ENCODE data around the gene AOC1. TPM values are rescaled to one million over a fixed set of nuclear protein-coding genes. Genes with fewer than 3 reads are reported as not detected.
"Not testable (repeated sequence)": the region's sequence is repeated elsewhere in the genome, so short reads cannot be mapped to it uniquely, and the experiment has no call there.

AOC1 gene
- not detected in 2 replicates for total RNA-seq

DNA sequence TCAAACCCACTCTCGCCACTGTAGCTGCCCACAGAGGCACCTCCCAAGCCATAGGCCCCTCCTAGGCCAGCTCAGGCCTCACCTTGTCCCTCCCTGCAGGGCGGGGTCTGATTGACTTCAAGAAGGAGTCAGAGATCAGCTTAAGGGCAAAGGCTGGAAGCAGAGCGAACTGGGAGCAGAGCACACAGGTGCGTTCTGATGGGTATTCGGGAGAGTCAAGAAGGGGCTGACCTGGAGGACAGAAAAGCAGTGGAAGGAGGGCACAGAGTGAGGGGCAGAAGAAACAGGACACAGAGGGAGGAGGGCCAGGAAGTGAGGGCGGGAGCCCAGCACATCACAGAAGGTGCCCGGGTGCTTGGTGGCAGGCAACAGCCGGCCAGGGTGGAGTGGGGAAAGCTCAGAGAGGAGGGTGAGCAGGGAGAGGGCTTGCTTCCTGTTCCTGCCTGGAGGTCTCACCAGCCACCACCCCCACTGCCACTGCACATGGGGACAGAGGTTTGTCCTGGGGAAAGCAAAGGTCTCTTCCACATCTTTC, at the start of gene AOC1:
Gene AOC1, plus strand, starts transcription at position 147 of the 535 bp plus-strand sequence. CDS start 3,954 bp downstream, outside the sequence.
- no peak within 1 kb of the TSS for H3K4me3 Mint-ChIP-seq
- no peak for DNase-seq (ENCODE audit: low spot score)
- H3K4me1 Mint-ChIP-seq (ENCODE audit: low read depth): no peaks in the 10 kb centered on the region
- intact Hi-C loops (cut with micrococcal nuclease): no loop called here
- H3K36me3 Mint-ChIP-seq (ENCODE audit: low read depth): no peaks in the 10 kb centered on the region
- H3K27me3 Mint-ChIP-seq (ENCODE audit: insufficient read depth): peaks cover 13% of the 10 kb centered on the region
- H3K9me3 Mint-ChIP-seq: no peaks in the 10 kb centered on the region
- no peak within 1 kb of the TSS for H3K27ac Mint-ChIP-seq

DNA sequence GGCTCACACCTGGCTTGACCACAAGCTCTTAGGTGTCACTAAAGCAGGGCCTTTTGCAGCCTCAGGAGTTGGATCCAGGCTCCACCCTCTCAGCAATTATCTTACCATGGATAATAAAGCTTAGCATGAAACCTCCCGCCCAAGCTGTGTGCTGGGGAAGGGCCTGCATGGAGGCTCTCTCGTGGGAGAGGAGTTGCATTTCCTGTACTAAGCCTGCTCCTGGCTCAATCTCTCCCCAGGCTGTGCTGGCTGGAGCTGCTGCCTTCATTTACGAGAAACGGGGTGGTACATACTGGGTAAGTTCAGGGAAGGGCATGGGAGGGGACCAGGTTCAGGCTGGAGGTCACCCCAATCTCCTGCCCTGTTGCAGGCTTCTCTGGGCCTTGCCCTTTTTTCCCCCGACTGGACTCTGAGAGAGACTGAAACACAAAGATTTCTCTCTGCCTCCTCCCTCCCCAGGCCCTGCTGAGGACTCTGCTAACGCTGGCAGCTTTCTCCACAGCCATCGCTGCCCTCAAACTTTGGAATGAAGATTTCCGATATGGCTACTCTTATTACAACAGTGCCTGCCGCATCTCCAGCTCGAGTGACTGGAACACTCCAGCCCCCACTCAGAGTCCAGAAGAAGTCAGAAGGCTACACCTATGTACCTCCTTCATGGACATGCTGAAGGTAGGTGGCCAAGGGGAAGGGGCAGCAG, 49.0 kb upstream of the AOC1 start:
- no peak overlapping the region for H3K27ac Mint-ChIP-seq
- peaks cover 4% of the 10 kb centered on the region for H3K9me3 Mint-ChIP-seq
- H3K4me3 Mint-ChIP-seq: no peak overlapping the region
- H3K4me1 Mint-ChIP-seq (ENCODE audit: low read depth): no peaks in the 10 kb centered on the region
- H3K36me3 Mint-ChIP-seq (ENCODE audit: low read depth): no peaks in the 10 kb centered on the region
- intact Hi-C loops (cut with micrococcal nuclease): no loop called here
- DNase-seq (ENCODE audit: low spot score): no peak
- peaks cover 39% of the 10 kb centered on the region for H3K27me3 Mint-ChIP-seq (ENCODE audit: insufficient read depth)

DNA sequence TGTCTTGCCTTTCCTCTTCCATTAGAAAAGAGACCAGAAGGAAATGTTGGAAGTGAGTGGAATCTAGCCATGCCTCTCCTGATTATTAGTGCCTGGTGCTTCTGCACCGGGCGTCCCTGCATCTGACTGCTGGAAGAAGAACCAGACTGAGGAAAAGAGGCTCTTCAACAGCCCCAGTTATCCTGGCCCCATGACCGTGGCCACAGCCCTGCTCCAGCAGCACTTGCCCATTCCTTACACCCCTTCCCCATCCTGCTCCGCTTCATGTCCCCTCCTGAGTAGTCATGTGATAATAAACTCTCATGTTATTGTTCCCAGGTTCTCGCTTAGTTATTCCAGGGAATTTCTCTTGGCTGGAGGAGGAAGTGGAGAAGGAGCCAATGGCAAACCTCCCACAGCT, 47.5 kb upstream of the AOC1 start:
- H3K4me1 Mint-ChIP-seq (ENCODE audit: low read depth): no peaks in the 10 kb centered on the region
- DNase-seq (ENCODE audit: low spot score): no peak
- intact Hi-C loops (cut with micrococcal nuclease): no loop called here
- peaks cover 4% of the 10 kb centered on the region for H3K9me3 Mint-ChIP-seq
- no peak overlapping the region for H3K4me3 Mint-ChIP-seq
- H3K27ac Mint-ChIP-seq: no peak overlapping the region
- H3K27me3 Mint-ChIP-seq (ENCODE audit: insufficient read depth): peaks cover 29% of the 10 kb centered on the region
- no peaks in the 10 kb centered on the region for H3K36me3 Mint-ChIP-seq (ENCODE audit: low read depth)

GRCh38 chr7:150805864-150806263, 46.5 kb upstream of the AOC1 start:
- no peak overlapping the region for H3K4me3 Mint-ChIP-seq
- no peak overlapping the region for H3K27ac Mint-ChIP-seq
- peaks cover 35% of the 10 kb centered on the region for H3K27me3 Mint-ChIP-seq (ENCODE audit: insufficient read depth)
- intact Hi-C loops (cut with micrococcal nuclease): no loop called here
- no peaks in the 10 kb centered on the region for H3K4me1 Mint-ChIP-seq (ENCODE audit: low read depth)
- H3K9me3 Mint-ChIP-seq: peaks cover 4% of the 10 kb centered on the region
- H3K36me3 Mint-ChIP-seq (ENCODE audit: low read depth): no peaks in the 10 kb centered on the region
- DNase-seq (ENCODE audit: low spot score): no peak

GRCh38 chr7:150806454-150806853, 45.9 kb upstream of the AOC1 start:
- Mint-ChIP-seq H3K36me3 (ENCODE audit: low read depth) (no peaks in the 10 kb centered on the region), H3K27ac (no peak overlapping the region), H3K4me3 (no peak overlapping the region), H3K4me1 (ENCODE audit: low read depth) (no peaks in the 10 kb centered on the region), H3K27me3 (ENCODE audit: insufficient read depth) (peaks cover 32% of the 10 kb centered on the region), H3K9me3 (peaks cover 4% of the 10 kb centered on the region)
- intact Hi-C loops (cut with micrococcal nuclease): no loop called here
- DNase-seq (ENCODE audit: low spot score): no peak

- H3K27me3 Mint-ChIP-seq (ENCODE audit: insufficient read depth): peaks cover 33% of the 10 kb centered on the region
- no peak overlapping the region for H3K4me3 Mint-ChIP-seq
- DNase-seq (ENCODE audit: low spot score): no peak
- no peaks in the 10 kb centered on the region for H3K36me3 Mint-ChIP-seq (ENCODE audit: low read depth)
- no peaks in the 10 kb centered on the region for H3K4me1 Mint-ChIP-seq (ENCODE audit: low read depth)
- intact Hi-C loops (cut with micrococcal nuclease): no loop called here
- H3K27ac Mint-ChIP-seq: no peak overlapping the region
- peaks cover 4% of the 10 kb centered on the region for H3K9me3 Mint-ChIP-seq
These were observed 45.5 kb upstream of the AOC1 start for GRCh38 chr7:150806863-150807262.

DNA sequence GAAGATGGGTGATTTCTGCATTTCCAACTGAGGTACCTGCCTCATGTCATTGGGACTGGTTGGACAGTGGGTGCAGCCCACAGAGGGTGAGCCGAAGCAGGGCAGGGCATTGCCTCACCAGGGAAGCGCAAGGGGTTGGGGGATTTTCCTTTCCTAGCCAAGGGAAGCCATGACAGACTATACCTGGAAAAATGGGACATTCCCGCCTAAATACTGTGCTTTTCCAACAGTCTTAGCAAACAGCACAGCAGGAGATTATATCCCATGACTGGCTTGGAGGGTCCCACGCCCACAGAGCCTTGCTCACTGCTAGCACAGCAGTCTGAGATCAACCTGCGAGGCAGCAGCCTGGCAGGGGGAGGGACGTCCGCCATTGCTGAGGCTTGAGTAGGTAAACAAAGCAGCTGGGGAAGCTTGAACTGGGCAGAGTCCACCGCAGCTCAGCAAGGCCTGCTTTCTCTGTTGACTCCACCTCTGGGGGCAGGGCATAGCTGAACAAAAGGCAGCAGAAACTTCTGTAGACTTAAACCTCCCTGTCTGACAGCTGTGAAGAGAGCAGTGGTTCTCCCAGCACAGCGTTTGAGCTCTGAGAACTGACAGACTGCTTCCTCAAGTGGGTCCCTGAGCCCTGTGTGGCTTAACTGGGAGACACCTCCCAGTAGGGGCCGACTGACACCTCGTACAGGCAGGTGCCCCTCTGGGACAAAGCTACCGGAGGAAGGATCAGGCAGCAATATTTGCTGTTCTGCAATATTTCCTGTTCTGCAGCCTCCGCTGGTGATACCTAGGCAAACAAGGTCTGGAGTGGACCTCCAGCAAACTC, 44.5 kb upstream of the AOC1 start:
- DNase-seq (ENCODE audit: low spot score); H3K27ac Mint-ChIP-seq; H3K9me3 Mint-ChIP-seq; H3K4me3 Mint-ChIP-seq; H3K4me1 Mint-ChIP-seq (ENCODE audit: low read depth); intact Hi-C loops (cut with micrococcal nuclease); H3K36me3 Mint-ChIP-seq (ENCODE audit: low read depth): not testable (repeated sequence)
- peaks cover 30% of the 10 kb centered on the region for H3K27me3 Mint-ChIP-seq (ENCODE audit: insufficient read depth)

GRCh38 chr7:150814328-150815001, 37.9 kb upstream of the AOC1 start:
- Mint-ChIP-seq H3K4me3 (no peak overlapping the region), H3K36me3 (ENCODE audit: low read depth) (no peaks in the 10 kb centered on the region), H3K27ac (no peak overlapping the region), H3K9me3 (peaks cover 9% of the 10 kb centered on the region), H3K4me1 (ENCODE audit: low read depth) (no peaks in the 10 kb centered on the region), H3K27me3 (ENCODE audit: insufficient read depth) (peaks cover 40% of the 10 kb centered on the region)
- intact Hi-C loops (cut with micrococcal nuclease): no loop called here
- DNase-seq (ENCODE audit: low spot score): no peak

- Mint-ChIP-seq H3K9me3 (peaks cover 12% of the 10 kb centered on the region), H3K27ac (no peak overlapping the region), H3K27me3 (ENCODE audit: insufficient read depth) (peaks cover 30% of the 10 kb centered on the region), H3K36me3 (ENCODE audit: low read depth) (no peaks in the 10 kb centered on the region), H3K4me3 (no peak overlapping the region), H3K4me1 (ENCODE audit: low read depth) (no peaks in the 10 kb centered on the region)
- no peak for DNase-seq (ENCODE audit: low spot score)
- intact Hi-C loops (cut with micrococcal nuclease): no loop called here
These were observed 33.3 kb upstream of the AOC1 start for GRCh38 chr7:150818971-150819370.

DNA sequence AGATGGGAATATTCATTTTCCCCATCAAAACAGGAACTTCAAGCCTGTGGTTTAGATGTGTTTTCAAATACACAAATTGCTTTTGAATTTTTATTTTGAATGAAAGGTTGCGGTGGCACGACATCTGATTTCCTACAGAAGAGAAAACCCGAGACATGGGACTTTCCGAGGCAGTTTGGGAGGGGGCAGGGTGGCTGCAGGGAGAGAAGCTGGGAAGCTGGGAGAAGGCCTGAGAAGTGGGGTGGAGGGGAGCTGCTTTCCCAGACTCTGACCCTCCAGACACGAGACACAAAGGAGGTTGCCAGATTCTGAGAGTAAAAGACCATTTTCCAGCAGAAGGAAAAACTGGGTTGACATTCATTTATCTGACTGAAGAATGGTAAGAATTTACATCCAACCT, 32.2 kb upstream of the AOC1 start:
- Mint-ChIP-seq H3K27me3 (ENCODE audit: insufficient read depth) (peaks cover 28% of the 10 kb centered on the region), H3K4me1 (ENCODE audit: low read depth) (no peaks in the 10 kb centered on the region), H3K9me3 (peaks cover 12% of the 10 kb centered on the region), H3K27ac (no peak overlapping the region), H3K4me3 (no peak overlapping the region), H3K36me3 (ENCODE audit: low read depth) (no peaks in the 10 kb centered on the region)
- intact Hi-C loops (cut with micrococcal nuclease): no loop called here
- no peak for DNase-seq (ENCODE audit: low spot score)

- no peak for DNase-seq (ENCODE audit: low spot score)
- H3K27ac Mint-ChIP-seq: no peak overlapping the region
- H3K4me3 Mint-ChIP-seq: no peak overlapping the region
- intact Hi-C loops (cut with micrococcal nuclease): no loop called here
- H3K9me3 Mint-ChIP-seq: peaks cover 10% of the 10 kb centered on the region
- no peaks in the 10 kb centered on the region for H3K4me1 Mint-ChIP-seq (ENCODE audit: low read depth)
- H3K36me3 Mint-ChIP-seq (ENCODE audit: low read depth): no peaks in the 10 kb centered on the region
- peaks cover 28% of the 10 kb centered on the region for H3K27me3 Mint-ChIP-seq (ENCODE audit: insufficient read depth)
These were observed 31.6 kb upstream of the AOC1 start for GRCh38 chr7:150820578-150821198.

DNA sequence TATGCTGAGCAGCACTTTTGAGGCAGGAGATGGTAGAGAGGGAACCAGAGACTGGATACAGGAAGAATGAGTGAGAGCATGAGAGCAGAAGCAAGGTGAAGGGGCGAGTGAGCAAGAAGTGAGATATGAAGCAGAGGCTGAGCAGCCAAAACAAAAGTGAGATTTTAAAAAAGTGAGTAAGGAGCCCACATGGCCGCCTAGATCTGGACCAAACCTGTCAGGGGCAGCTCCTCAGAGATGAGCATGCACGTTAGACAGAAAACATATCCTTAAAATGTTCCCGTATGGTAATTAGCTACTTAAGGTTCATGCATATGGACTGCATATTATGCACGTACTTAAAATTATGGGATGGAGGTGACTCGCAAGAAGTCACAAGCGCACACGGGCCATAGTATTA, 29.3 kb upstream of the AOC1 start:
- no peak for DNase-seq (ENCODE audit: low spot score)
- intact Hi-C loops (cut with micrococcal nuclease): no loop called here
- peaks cover 3% of the 10 kb centered on the region for H3K9me3 Mint-ChIP-seq
- peaks cover 30% of the 10 kb centered on the region for H3K27me3 Mint-ChIP-seq (ENCODE audit: insufficient read depth)
- H3K4me3 Mint-ChIP-seq: no peak overlapping the region
- no peak overlapping the region for H3K27ac Mint-ChIP-seq
- H3K36me3 Mint-ChIP-seq (ENCODE audit: low read depth): no peaks in the 10 kb centered on the region
- H3K4me1 Mint-ChIP-seq (ENCODE audit: low read depth): no peaks in the 10 kb centered on the region
